A549 (cell line): Measurements from ENCODE around the gene MPDU1. TPM values are rescaled to one million over a fixed set of nuclear protein-coding genes. Genes with fewer than 3 reads are reported as not detected.

Experiments
- BHLHE40 ChIP-seq: IDR thresholded peaks from 2 replicates; pipeline ENCODE4 v1.6.1; 2012; ENCODE audit warnings: low read depth, low read length, inconsistent platforms
- CBX8 ChIP-seq: fragments of 200-600 bp; sonication (generic); IDR thresholded peaks from 2 replicates; pipeline ENCODE4 v1.6.1; 2016
- CHD2 ChIP-seq: fragments of 150-350 bp; IDR thresholded peaks from 2 replicates; pipeline ENCODE4 v1.6.1; 2014; ENCODE audit warnings: low read length; ENCODE audit not compliant: partially characterized antibody
- ELK1 ChIP-seq: fragments of 150-350 bp; IDR thresholded peaks from 2 replicates; pipeline ENCODE4 v1.6.1; 2014; ENCODE audit warnings: low read depth, mild to moderate bottlenecking, low read length
- ESRRA ChIP-seq: fragments of 150-350 bp; IDR thresholded peaks from 2 replicates; pipeline ENCODE4 v1.6.1; 2014; ENCODE audit warnings: mild to moderate bottlenecking, low read length, borderline replicate concordance
- FOSB ChIP-seq: fragments of 250-450 bp; sonication (Bioruptor Pico); IDR thresholded peaks from 2 replicates; pipeline ENCODE4 v1.5.0; 2020; ENCODE audit warnings: mild to moderate bottlenecking, moderate library complexity
- FOXS1 ChIP-seq: fragments of 250-450 bp; sonication (Bioruptor Pico); IDR thresholded peaks from 2 replicates; pipeline ENCODE4 v1.5.0; 2020; ENCODE audit warnings: mild to moderate bottlenecking, moderate library complexity
- HES2 ChIP-seq: fragments of >200 bp; sonication (Bioruptor Twin); formaldehyde crosslinking; IDR thresholded peaks from 2 replicates; pipeline ENCODE4 v1.6.1; 2016
- HEYL ChIP-seq: fragments of 250-450 bp; sonication (Bioruptor Pico); IDR thresholded peaks from 2 replicates; pipeline ENCODE4 v1.8.0; 2021; ENCODE audit warnings: mild to moderate bottlenecking, moderate library complexity
- HOXA7 ChIP-seq: fragments of 250-450 bp; sonication (Bioruptor Pico); IDR thresholded peaks from 2 replicates; pipeline ENCODE4 v1.5.0; 2020; ENCODE audit warnings: mild to moderate bottlenecking, moderate library complexity
- HOXB5 ChIP-seq: fragments of 250-450 bp; sonication (Bioruptor Pico); IDR thresholded peaks from 2 replicates; pipeline ENCODE4 v1.5.0; 2020; ENCODE audit warnings: mild to moderate bottlenecking, moderate library complexity
- JUNB ChIP-seq: fragments of >200 bp; sonication (Bioruptor Twin); formaldehyde crosslinking; IDR thresholded peaks from 2 replicates; pipeline ENCODE4 v1.6.1; 2016
- KDM1A ChIP-seq: fragments of 200-600 bp; sonication (generic); IDR thresholded peaks from 2 replicates; pipeline ENCODE4 v1.6.1; 2016; ENCODE audit warnings: low read depth, mild to moderate bottlenecking
- MYC ChIP-seq: IDR thresholded peaks from 2 replicates; pipeline ENCODE4 v1.6.1; 2012; ENCODE audit warnings: mild to moderate bottlenecking, inconsistent platforms, low read length, improper control_type of control experiment, borderline replicate concordance
- NPAS2 ChIP-seq: fragments of 250-450 bp; sonication (Bioruptor Pico); IDR thresholded peaks from 2 replicates; pipeline ENCODE4 v1.8.0; 2022; ENCODE audit warnings: mild to moderate bottlenecking, moderate library complexity, borderline replicate concordance
- RAD21 ChIP-seq, 2 experiments: fragments of >200 bp in 1 of 2; sonication (Bioruptor Twin) in 1 of 2; formaldehyde crosslinking in 1 of 2; IDR thresholded peaks in 1 of 2; conservative IDR thresholded peaks in 1 of 2; 2 replicates in 1 of 2; 3 replicates in 1 of 2; pipeline ENCODE4 v1.6.1; 2012 to 2018; ENCODE audit warnings: inconsistent platforms in 1 of 2
- RARB ChIP-seq: fragments of 250-450 bp; sonication (Bioruptor Pico); IDR thresholded peaks from 2 replicates; pipeline ENCODE4 v1.8.0; 2021; ENCODE audit warnings: mild to moderate bottlenecking, moderate library complexity
- RCOR1 ChIP-seq: fragments of 150-350 bp; IDR thresholded peaks from 2 replicates; pipeline ENCODE4 v1.6.1; 2014; ENCODE audit warnings: antibody characterized with exemption, low read length, low read depth
- REST ChIP-seq: fragments of 200-600 bp; sonication (generic); IDR thresholded peaks from 2 replicates; pipeline ENCODE4 v1.6.1; 2016; ENCODE audit warnings: antibody characterized with exemption, mild to moderate bottlenecking, moderate library complexity
- RFX5 ChIP-seq: fragments of 450-650 bp; IDR thresholded peaks from 2 replicates; pipeline ENCODE4 v1.7.1; 2014; ENCODE audit warnings: antibody characterized with exemption, mild to moderate bottlenecking, moderate library complexity
- RNF2 ChIP-seq: fragments of 200-600 bp; sonication (generic); IDR thresholded peaks from 2 replicates; pipeline ENCODE4 v1.6.1; 2016; ENCODE audit warnings: low read depth, mild to moderate bottlenecking, antibody characterized with exemption, moderate library complexity, borderline replicate concordance
- SMC3 ChIP-seq: fragments of >200 bp; sonication (Bioruptor Twin); formaldehyde crosslinking; IDR thresholded peaks from 3 replicates; pipeline ENCODE4 v1.6.1; 2018; ENCODE audit warnings: inconsistent platforms
- TFCP2L1 ChIP-seq: fragments of 250-450 bp; sonication (Bioruptor Pico); IDR thresholded peaks from 2 replicates; pipeline ENCODE4 v1.5.0; 2021; ENCODE audit warnings: mild to moderate bottlenecking
- ZFP36 ChIP-seq: fragments of 450-650 bp; IDR thresholded peaks from 2 replicates; pipeline ENCODE4 v1.6.1; 2014; ENCODE audit warnings: borderline replicate concordance; ENCODE audit not compliant: partially characterized antibody
- ZNF302 ChIP-seq: fragments of 250-450 bp; sonication (Bioruptor Pico); IDR thresholded peaks from 2 replicates; pipeline ENCODE4 v1.9.0; 2021; ENCODE audit warnings: inconsistent platforms, mild to moderate bottlenecking, moderate library complexity
- ZSCAN20 ChIP-seq: fragments of 250-450 bp; sonication (Bioruptor Pico); IDR thresholded peaks from 2 replicates; pipeline ENCODE4 v1.8.0; 2022; ENCODE audit warnings: mild to moderate bottlenecking, moderate library complexity
- polyA plus RNA-seq, 4 experiments: library from polyadenylated mRNA; depleted of rRNA in 3 of 4; stranded (reverse); fragments of >200 nt; fragmentation: RNase III in 1 of 4; extraction: RNeasy Plus Mini Kit Qiagen cat#74134 plus additional on column Dnase treatment in 1 of 4; gene quantifications; 2 replicates in 3 of 4; 3 replicates in 1 of 4; pipeline ENCODE4 v1.2.3, GENCODE V29; 2011 to 2017
- TF ChIP-seq, protein P1 (sequence below): fragments of 250-450 bp; sonication (Bioruptor Pico); IDR thresholded peaks from 2 replicates; pipeline ENCODE4 v1.5.0; 2020; ENCODE audit warnings: low read depth, mild to moderate bottlenecking, moderate library complexity
- TF ChIP-seq, protein P2 (sequence below): fragments of 250-450 bp; sonication (Bioruptor Pico); IDR thresholded peaks from 2 replicates; pipeline ENCODE4 v1.5.0; 2021; ENCODE audit warnings: mild to moderate bottlenecking, moderate library complexity, borderline replicate concordance

MPDU1 gene
- polyA plus RNA-seq, 2 of the 4 experiments (the other 2 are of a cell fraction) = 134 to 148 TPM

GRCh38 chr17:7576432-7576937, 7.2 kb upstream of the MPDU1 start (continued):
- TF ChIP-seq HEYL (CRISPR knock-in tag) (no peak), ZFP36 (no peak), CHD2 (no peak), RCOR1 (no peak), BHLHE40 (no peak), ESRRA (no peak), TFCP2L1 (CRISPR knock-in tag) (peak; percentile 93), JUNB (no peak), HOXA7 (peak; percentile 12), RFX5 (no peak), ZSCAN20 (no peak), HOXB5 (CRISPR knock-in tag) (no peak), RAD21 (conservative IDR thresholded peaks at IDR 0.05 in 1 of 2, IDR thresholded peaks at IDR 0.05 in 1 of 2) (no peak), NPAS2 (CRISPR knock-in tag) (no peak), ZNF302 (CRISPR knock-in tag) (no peak), KDM1A (no peak), HES2 (no peak), FOSB (CRISPR knock-in tag) (0 out of 2 replicates have a peak, but pooled peaks have one; percentile 40), MYC (no peak), ELK1 (no peak), FOXS1 (CRISPR knock-in tag) (no peak), REST (peak; percentile 25; the same call in 1 of the 2 replicates), SMC3 (no peak), CBX8 (no peak), RNF2 (no peak), RARB (CRISPR knock-in tag) (no peak)
- TF ChIP-seq, protein P1, sequence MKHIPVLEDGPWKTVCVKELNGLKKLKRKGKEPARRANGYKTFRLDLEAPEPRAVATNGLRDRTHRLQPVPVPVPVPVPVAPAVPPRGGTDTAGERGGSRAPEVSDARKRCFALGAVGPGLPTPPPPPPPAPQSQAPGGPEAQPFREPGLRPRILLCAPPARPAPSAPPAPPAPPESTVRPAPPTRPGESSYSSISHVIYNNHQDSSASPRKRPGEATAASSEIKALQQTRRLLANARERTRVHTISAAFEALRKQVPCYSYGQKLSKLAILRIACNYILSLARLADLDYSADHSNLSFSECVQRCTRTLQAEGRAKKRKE (CRISPR knock-in tag) = no peak
- TF ChIP-seq, protein P2, sequence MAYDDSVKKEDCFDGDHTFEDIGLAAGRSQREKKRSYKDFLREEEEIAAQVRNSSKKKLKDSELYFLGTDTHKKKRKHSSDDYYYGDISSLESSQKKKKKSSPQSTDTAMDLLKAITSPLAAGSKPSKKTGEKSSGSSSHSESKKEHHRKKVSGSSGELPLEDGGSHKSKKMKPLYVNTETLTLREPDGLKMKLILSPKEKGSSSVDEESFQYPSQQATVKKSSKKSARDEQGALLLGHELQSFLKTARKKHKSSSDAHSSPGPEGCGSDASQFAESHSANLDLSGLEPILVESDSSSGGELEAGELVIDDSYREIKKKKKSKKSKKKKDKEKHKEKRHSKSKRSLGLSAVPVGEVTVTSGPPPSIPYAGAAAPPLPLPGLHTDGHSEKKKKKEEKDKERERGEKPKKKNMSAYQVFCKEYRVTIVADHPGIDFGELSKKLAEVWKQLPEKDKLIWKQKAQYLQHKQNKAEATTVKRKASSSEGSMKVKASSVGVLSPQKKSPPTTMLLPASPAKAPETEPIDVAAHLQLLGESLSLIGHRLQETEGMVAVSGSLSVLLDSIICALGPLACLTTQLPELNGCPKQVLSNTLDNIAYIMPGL (CRISPR knock-in tag) = no peak
